Sigmoid colon (tissue), 4 donors: ENCODE results near the gene YEATS4.

Experiments used
- EP300 ChIP-seq, 4 donors: sonication (generic); formaldehyde crosslinking; IDR thresholded peaks; one replicate each; pipeline ENCODE4 v1.6.1; 2017; ENCODE audit warnings: antibody characterized with exemption in 4 of 4
- POLR2A ChIP-seq, 2 donors: fragments of 450-650 bp; IDR thresholded peaks; one replicate each; pipeline ENCODE4 v1.6.1; 2016; ENCODE audit warnings: antibody characterized with exemption in 2 of 2, mild to moderate bottlenecking in 2 of 2, moderate library complexity in 2 of 2
- TF ChIP-seq, protein P1 (sequence below), 4 experiments: fragments of 450-650 bp in 3 of 4; fragments of 200-600 bp in 1 of 4; IDR thresholded peaks; one replicate each; pipeline ENCODE4 v1.5.1; 2016 to 2019; ENCODE audit warnings: antibody characterized with exemption in 4 of 4, mild to moderate bottlenecking in 3 of 4, moderate library complexity in 2 of 4

GRCh38 chr12:69440016-69440415 lies 80.5 kb downstream of the YEATS4 start:
- TF ChIP-seq, protein P1, sequence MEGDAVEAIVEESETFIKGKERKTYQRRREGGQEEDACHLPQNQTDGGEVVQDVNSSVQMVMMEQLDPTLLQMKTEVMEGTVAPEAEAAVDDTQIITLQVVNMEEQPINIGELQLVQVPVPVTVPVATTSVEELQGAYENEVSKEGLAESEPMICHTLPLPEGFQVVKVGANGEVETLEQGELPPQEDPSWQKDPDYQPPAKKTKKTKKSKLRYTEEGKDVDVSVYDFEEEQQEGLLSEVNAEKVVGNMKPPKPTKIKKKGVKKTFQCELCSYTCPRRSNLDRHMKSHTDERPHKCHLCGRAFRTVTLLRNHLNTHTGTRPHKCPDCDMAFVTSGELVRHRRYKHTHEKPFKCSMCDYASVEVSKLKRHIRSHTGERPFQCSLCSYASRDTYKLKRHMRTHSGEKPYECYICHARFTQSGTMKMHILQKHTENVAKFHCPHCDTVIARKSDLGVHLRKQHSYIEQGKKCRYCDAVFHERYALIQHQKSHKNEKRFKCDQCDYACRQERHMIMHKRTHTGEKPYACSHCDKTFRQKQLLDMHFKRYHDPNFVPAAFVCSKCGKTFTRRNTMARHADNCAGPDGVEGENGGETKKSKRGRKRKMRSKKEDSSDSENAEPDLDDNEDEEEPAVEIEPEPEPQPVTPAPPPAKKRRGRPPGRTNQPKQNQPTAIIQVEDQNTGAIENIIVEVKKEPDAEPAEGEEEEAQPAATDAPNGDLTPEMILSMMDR (IDR thresholded peaks at IDR 0.05): no peak
- no peak for TF ChIP-seq POLR2A (IDR thresholded peaks at IDR 0.05)
- no peak for TF ChIP-seq EP300 (IDR thresholded peaks at IDR 0.05)
